Kidney capillary endothelial cell (primary cell): ENCODE results near the gene RABGGTB.
"Not testable (repeated sequence)": the region's sequence is repeated elsewhere in the genome, so short reads cannot be mapped to it uniquely, and the experiment has no call there.

ENCODE experiments used
- DNase-seq: peaks from one replicate; pipeline ENCODE4 v3.0.0-alpha.2; 2018; ENCODE audit warnings: low spot score

The RABGGTB gene

DNA sequence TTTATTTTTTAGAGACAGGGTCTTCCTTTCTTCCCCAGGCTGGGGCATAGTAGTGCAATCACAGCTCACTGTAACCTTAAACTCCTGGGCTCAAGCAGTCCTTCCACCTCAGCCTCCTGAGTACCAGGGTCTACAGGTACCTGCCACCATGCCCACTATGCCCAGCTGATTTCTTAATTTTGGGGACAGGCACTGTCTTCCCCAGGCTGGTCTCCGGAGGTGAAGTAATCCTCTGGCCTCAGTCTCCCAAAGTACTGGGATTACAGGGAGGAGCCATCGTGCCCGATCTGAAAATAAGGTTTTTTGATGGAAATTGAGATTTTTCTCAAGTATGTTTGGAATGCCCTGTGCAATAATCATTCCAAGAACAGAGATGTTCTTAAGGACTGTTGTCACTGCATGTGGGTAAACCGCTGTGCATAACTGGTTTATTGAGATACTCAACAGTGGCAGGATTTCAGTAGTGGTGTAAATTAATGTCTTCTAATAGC, 9.7 kb downstream of the RABGGTB start:
- no peak for DNase-seq

DNA sequence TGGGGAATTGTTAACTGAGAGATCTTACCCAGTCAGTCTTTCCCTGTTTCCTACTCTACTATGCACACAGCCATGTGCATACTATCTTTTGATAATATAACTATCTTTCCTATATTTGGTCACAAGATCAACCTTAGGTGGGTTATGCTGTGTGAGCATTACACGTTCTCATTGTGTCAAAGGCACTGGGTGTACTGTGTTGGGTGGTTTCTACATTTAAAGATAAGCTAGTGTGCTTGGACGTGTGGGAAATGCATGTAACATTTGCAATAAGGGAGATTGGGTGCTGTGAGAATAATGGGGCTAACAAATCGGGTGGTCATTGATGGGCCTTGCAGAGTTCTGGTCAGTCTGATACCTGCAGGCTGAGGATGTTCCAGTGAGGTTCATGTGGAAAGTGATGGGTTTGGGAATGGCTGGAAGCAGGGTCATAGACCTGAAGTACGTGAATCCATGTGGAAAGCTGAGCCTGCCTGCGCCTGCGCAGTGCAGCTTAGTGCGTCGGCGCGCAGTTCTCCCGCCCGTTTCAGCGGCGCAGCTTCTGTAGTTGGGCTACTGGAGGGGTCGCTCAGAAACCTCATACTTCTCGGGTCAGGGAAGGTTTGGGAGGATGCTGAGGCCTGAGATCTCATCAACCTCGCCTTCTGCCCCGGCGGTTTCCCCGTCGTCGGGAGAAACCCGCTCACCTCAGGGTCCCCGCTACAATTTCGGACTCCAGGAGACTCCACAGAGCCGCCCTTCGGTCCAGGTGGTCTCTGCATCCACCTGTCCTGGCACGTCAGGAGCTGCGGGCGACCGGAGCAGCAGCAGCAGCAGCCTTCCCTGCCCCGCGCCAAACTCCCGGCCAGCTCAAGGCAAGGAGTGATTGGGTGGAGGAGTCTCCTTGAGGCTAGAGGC, 10.6 kb downstream of the RABGGTB start, which contains the start of gene MSH4:
Gene MSH4, plus strand, starts transcription at position 507 of the 897 bp plus-strand sequence. Its CDS starts 104 bp downstream, at position 611.
- DNase-seq: no peak

DNA sequence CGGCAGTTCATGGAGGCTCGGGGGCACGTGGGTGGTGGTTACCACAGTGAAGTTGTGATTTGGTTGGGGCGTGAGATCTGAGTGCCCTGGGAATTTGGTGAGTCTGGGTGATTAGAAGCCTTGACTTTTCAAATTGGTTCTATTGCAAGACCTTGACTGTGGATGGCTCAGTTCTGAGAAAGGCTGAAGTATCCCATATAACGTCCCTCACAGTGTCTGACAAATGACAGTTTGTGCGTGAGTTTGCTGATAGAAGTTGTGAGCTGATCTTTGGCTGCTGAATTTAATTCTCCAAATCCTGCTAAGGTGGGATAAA, 11.2 kb downstream of the RABGGTB start:
- DNase-seq: no peak

DNA sequence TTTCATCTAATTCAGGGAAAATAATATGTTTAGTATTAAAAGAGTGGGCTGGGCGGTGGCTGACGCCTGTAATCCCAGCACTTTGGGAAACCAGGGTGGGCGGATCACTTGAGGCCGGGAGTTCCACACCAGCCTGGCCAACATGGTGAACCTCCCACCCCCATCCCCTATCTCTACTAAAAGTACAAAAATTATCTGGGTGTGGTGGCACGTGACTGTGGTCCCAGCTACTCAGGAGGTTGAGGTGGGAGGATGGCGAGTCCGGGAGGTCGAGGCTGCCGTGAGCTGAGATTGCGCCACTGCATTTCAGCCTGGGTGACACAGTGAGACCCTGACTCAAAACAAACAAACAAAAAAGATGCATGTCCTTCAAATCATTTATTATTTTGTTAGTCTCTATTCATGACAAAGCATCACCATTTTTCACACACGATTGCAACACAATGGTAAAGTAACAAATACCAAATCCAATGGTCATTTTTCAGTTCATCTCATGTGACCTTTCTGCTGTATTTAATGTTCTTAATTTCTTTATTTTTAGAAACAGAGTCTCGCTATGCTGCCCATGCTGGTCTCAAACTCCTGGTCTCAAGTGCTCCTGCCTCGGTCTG, 11.7 kb downstream of the RABGGTB start:
- no peak for DNase-seq

DNA sequence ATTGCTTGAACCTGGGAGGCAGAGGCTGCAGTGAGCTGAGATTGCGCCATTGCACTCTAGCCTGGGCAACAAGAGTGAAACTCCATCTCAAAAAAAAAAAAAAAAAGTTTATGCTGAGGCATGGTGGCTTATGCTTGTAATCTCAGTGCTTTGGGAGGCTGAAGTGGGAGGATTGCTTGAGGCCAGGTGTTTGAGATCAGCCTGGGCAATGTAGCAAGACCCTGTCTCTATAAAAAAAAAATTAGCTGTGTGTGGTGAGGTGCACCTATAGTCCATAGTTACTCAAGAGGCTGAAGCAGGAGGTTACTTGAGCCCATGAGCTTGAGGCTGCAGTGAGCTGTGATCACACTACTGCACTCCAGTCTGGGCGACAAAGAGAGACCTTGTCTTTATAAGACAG, 15.4 kb downstream of the RABGGTB start:
- not testable (repeated sequence) for DNase-seq

DNA sequence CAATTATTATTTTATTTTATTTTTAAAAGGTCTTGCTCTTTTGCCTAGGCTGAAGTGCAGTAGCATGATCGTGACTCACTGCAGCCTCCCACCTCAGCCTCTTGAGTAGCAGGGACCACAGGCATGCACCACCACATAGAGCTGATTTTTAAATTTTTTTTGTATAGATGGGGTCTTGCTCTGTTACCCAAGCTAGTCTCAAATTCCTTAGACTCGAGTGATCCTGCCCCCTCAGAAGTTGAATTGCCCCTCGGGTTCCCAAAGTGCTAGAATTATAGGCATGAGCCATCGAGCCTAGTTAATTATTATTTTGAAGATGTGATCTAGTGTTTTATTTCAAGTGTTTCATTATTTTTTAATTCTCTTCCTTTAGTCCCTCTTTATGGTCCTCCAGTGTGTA, 22.9 kb downstream of the RABGGTB start:
- no peak for DNase-seq

DNA sequence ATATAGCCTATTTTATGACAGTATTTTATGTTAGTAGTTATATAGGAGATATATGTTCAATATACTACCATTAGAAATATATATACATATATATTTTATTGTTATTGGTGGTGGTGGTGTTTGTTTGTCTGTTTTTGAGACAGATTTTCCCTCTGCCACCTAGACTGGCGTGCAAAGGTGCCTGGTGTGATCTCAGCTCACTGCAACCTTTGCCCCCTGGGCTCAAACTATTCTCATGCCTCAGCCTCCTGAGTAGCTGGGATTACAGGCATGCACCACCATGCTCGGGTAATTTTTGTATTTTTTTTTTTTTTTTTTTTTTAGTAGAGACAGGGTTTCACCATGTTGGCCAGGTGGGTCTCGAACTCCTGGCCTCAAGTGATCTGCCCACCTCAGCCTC, 24.1 kb downstream of the RABGGTB start:
- not testable (repeated sequence) for DNase-seq

DNA sequence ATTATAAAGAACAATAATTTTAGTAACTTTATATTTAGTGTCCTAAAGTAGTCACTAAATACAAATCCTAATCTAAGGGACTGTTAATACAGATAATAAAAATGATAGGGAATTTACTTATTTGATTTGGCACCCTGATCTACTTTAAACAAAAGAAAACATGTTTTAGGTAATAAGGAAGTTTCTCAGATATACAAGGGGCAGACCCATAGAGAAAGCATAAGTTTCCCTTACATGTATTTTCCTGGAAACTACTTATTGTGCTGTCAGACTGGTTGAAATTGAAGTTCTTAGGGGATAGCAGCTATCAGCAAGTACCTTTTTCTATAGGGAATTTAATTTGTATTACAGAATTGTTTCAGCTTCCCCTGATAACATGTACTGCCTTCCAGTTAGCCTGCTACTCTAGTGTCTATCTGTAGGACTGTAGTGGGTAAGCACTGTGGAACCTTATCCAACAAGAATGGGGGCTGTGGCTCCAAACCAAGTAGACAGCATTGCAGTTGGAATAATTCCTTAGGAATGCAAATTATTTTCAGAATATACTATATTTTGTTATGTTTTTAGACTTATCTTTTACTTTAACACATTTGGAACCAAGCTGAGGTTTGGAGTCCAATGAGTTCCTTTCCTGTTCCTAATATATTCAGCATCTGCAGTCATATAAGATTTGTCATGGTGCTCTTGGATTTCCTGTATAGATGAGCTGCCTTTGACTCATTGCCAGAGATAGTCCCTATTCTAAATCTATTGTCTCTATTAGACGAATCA, 25.3 kb downstream of the RABGGTB start:
- DNase-seq: peak; percentile 72

DNA sequence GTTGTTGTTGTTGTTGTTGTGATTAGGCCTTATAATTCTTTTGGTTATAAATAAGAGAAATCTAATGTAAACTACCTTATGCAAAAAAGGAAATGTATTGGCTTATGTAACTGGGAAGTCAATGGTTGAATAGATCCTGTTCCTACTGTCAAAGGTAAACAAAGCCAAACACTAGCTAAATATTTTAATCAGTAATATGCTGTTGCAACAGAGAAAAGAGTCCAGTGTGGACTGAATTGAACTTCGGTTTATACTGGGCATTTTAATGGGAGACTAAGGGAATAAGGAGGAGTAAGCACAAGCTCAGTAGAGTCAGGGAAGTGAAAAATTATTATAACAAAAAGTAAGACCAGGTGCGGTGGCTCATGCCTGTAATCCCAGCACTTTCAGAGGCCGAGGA, 26.0 kb downstream of the RABGGTB start:
- DNase-seq: no peak

DNA sequence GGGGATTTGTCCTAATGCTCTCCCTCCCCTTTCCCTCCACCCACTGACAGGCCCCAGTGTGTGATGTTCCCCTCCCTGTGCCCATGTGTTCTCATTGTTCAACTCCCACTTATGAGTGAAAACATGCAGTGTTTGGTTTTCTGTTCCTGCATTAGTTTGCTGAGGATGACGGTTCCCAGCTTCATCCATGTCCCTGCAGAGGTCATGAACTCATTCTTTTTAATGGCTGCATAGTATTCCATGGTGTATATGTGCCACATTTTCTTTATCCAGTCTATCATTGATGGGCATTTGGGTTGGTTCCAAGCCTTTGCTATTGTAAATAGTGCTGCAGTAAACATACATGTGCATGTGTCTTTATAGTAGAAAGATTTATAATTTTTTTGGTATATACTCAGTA, 37.5 kb downstream of the RABGGTB start:
- DNase-seq: not testable (repeated sequence)

DNA sequence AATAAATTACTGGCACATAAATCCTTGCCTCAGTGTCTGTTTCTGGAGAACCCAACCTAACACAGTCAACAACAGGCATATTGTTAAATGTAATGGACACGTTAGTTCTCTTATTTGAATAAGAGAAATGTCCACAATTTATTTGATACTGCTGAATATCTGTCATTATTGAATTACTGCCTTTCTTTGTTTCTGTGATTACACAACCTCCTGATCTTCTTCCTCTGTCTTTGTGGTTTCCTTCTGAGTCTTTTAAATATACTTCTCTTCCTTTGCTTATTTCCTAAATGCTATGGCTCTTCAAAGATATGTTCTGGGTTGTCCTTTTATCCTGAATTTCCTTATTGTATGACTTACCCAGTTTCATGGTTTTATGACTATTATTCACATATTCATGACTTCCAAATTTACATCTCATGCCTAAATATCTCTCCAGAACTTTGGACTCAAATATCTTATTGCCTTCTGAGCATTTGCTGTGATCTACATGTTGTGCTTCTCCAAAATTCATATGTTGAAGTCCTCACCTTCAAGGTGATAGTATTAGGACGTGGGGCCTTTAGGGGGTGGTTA, 50.6 kb downstream of the RABGGTB start:
- no peak for DNase-seq

DNA sequence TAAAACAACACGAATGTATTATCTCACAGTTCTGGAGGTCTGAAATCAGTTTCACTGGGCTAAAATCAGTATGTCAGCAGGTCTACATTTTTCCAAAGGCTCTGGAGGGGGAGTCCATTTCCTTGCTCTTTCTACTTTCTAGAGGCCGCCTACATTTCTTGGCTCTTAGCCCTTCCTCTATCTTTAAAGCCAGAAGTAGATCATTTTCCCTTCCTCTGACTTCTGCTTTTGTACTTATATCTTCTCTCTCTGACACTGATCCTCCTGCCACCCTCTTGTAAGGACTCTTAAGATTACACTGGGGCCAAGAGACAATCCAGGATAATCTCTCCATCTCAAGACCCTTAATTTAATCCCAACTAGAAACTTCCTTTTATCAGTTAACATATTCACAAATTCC, 52.0 kb downstream of the RABGGTB start:
- DNase-seq: no peak

DNA sequence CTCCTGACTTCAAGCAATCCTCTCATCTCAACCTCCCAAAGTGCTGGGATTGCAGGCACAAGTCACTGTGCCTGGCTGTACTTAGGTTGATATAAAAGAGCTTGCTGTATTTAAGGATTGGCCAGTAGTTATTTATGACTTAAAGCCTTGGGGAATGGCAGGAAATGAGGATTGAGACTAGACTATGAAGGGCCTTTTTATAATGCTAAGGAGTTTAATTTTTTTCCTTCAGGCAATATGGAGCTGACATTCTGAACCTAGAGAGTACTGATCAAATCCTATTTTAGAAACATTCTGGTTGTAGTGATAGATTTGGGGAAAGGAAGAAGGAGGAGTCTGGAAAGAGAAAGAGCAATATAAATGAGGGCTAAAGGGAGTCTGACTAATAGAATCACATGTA, 55.4 kb downstream of the RABGGTB start:
- no peak for DNase-seq
